ENCODE results near the gene DVL1.
"Not testable (repeated sequence)": the region's sequence is repeated elsewhere in the genome, so short reads cannot be mapped to it uniquely, and the experiment has no call there.

DVL1 gene

GRCh38 chr1:1324084-1324523 lies 25.1 kb downstream of the DVL1 start:
- no peak for DNase-seq

- DNase-seq, result no peak
Observed at GRCh38 chr1:1322952-1323351, 26.3 kb downstream of the DVL1 start.

DNA sequence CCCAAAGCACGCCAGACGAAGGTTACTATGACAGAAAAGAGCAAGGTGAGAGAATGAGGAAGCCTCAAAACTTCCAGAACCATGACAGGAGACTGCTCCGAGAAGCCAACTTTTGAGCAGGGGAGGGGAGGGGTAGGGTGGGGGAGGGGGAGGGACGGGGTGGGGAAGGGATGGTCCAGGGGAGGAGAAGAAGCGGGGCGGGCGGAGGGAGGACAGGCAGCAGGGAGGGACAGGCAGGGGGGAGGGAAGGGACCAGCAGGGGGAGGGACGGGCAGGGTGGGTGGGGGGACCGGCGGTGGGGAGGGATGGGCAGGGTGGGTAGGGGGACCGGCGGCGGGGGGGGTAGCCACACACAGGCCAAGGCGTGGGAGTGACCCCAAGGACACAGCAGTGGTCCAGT lies 26.8 kb downstream of the DVL1 start:
- DNase-seq, result no peak

GRCh38 chr1:1321477-1321876 lies 27.7 kb downstream of the DVL1 start:
- no peak for DNase-seq

DNA sequence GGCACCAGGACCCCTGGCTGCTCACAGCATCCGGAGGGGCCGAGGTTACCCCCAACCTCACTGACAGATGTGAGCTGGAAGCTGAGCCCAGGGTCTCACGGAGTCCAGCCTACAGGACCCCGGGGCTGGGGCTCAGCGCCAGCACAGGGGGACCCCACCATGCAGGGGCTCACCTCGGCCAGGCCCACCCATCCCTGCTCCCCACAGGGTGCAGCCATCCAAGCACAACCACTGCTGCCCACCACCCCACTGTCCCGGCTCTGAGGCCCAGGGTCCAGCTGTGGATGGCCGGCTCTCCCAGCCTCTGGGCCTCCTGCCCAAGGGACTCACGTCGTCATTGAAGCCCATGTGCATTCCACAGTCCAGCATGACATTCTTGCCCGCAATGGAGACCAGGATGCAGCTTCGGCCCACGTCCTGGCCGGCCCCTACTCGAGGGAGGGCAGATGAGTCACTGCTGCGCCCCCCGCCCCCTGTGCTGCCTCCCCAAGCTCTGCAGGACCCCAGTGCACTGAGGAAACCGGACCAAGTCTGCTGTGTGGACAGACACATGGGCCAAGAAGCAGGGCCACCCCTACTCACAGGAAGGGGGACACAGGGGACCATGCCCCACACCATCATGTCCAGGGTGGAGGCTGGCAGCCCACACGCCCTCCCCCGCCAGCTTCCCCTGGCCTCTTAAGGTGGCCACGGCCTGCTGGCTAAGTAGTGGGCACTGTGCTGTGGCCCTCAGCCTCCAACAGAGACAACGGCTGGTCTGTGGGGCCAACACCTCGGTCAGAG lies 28.4 kb downstream of the DVL1 start:
- no peak for DNase-seq

- no peak for DNase-seq
Observed at GRCh38 chr1:1319646-1319941, 29.6 kb downstream of the DVL1 start.

GRCh38 chr1:1318777-1319645 lies 30.2 kb downstream of the DVL1 start:
- DNase-seq, result no peak

- no peak for DNase-seq
Observed at GRCh38 chr1:1318131-1318652, 31.0 kb downstream of the DVL1 start.

DNA sequence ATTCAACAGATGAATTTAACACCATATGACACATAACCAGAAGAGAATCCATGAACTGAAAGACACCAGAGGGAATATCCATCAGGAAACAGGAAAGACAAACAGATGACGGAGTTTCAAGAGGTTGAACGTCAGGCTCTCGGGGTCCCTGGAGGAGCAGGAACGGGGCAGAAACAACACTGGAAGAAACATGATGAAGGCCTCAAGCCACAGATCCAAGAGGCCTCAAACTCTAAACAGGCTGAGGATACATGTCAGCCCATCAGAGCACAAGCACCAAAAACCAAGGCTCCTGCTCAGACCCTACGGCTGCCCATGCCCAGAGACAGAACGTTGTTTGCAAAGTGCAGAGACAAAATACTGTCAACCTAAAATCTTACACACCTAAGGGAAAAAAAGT lies 31.8 kb downstream of the DVL1 start:
- DNase-seq, result no peak

DNA sequence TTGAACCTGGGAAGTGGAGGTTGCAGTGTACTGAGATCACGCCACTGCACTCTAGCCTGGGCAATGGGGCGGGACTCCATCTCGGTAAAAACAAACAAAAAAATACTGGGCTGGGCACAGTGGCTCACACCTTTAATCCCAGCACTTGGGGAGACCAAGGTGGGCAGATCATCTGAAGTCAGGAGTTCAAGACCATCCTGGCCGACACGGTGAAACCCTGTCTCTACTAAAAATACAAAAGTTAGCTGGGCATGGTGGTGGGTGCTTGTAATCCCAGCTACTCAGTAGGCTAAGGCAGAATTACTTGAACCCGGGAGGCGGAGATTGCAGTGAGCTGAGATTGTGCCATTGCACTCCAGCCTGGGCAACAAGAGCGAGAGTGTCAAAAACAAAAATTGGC lies 33.0 kb downstream of the DVL1 start:
- DNase-seq, result not testable (repeated sequence)

DNA sequence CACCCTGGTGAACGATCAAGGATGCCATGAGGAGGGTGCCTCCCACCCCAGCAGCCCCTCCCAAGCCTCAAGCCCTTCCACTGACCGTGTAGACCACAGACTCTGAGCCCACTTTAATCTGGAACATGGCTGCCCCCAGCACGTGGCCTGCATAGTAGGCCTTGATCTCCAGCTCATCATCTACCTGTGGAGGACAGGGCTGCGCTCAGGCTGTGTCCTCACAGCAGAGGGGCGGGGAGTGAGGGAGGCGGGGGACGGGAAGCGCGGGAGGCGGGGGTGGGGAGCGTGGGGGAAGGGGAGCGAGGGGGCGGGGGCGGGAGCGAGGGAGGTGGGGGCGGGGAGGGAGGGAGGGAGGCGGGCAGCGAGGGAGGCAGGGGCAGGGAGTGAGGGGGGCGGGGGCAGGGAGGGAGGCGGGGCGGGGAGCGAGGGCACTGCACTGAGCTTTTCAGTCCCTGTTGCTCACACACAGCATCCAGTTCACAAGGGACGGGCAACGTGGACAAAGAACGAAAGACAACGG lies 33.7 kb downstream of the DVL1 start:
- no peak for DNase-seq

- no peak for DNase-seq
Observed at GRCh38 chr1:1314678-1315335, 34.4 kb downstream of the DVL1 start.

DNA sequence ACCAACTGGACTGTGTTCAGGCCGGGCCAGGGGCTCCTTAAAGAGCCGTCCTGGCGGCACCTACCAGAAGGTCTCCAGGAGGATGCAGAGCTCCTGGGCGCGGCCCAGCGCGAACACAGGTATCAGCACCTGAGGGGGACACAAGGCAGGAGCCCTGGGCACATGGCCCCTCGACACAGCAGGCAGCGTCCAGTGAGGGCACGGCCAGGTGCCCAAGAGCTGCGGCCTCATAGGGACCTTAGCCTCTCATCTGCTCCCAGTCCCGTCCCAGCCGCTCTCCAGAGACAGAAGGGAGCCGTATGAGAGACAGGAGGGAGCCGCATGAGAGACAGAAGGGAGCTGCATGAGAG lies 35.0 kb downstream of the DVL1 start:
- DNase-seq, result no peak

DNA sequence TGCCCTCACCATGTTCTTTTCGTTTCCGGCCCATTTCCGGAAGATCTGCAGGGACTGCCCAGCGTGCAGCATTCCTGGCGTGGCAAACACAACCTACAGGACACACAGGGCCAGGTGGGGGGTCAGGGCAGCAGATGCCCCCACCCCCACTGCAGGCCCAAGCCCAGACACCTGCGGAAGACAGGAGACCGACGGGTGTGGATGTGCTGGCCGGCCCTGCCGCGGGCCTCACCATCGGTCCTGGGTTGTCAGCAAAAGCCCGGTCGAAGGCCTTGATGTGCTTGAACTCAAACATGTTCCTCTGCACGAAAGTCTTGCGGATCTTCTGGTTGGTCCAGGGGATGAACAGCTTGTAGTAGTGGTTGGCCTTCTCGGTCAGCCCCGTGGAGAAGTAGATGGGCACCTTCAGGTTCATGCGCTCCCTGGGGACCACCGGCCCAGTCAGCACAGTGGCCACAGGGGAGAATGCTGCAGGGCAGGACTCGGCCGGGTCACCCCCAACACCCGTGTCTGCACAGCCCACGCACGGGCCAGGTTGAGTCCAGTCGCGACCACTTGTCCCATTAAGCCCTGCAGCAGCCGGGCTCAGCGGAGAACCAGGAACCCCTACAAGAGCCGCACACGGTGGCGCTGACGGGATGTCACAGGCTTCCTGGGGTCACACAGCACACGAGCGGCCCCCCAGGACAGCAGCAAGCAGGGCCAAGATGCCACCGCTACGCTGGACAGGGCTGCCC lies 35.5 kb downstream of the DVL1 start:
- DNase-seq, result no peak

GRCh38 chr1:1312450-1313314 lies 36.5 kb downstream of the DVL1 start:
- DNase-seq, result no peak

DNA sequence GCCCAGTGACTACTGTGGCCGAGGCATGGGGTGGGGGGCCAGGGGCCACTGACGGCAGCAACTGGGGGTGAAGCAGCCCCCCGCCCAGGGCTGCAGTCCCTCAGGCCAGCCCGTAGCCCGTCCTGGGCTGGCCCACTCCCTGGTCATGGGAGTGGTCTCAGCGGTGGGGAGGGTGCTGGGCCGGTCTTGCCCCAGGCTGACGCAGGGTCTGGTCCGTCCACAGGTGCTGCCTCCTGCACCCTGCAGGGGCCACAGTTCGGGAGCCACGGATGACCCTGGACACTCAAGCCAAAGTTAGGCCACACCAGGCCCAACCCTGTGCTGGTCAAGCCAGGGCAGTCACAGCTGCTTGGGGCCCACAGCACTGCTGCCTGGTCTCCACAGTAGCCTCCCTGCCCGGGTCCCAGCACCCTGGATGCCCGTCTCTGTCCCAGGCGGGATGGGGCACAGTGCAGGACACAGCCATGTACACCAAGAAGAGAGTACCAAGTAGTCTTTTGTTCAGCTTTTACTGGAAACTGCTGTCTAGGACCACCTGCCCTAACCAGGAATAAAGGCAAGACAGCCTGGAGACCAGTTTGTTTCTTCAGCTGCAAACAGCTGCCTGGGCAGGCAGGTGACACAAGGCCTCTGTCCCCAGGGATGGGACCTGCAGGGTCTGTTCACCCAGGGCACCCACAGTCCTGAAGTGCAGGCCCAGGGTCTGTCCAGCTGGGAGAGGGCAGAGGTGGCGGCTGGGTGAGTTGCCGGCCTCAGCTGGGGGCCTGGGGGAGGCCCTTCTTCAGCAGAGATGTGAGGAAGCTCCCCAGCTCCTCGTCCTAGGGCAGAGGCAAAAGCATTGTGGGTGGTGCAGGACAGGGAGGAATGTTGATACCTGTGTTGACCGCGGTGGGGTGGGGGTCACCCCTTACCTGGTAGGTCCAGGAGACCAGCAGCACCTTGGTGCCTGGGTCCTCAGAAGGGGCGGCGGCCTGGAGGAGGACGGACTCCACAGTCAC lies 37.8 kb downstream of the DVL1 start:
- no peak for DNase-seq

DNA sequence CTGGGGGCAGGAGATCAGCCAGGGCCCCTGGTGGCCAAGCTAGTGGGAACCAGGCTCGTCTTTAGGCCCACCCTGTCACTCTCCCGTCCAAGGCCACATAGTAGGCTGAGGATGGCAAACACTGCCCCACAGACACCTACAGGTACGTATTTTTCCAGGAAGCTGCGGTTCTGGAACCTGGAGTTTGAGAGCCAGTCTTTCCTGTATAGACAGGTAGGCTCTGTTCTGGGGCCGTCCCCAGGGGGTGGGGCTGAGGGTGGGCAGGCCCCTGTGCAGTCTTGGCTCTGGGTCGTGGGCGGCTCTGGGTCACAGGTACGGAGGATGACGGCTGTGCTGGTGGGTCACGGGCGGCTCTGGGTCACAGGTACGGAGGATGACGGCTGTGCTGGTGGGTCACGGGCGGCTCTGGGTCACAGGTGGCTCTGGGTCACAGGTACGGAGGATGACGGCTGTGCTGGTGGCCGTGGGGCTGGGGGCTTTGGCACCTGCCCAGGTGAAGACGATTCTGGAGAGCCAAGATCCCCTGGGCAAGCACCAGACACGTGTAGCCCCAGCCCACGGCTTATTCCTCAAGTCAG lies 38.7 kb downstream of the DVL1 start:
- DNase-seq, result no peak

- no peak for DNase-seq
Observed at GRCh38 chr1:1310109-1310385, 39.2 kb downstream of the DVL1 start.

GRCh38 chr1:1309251-1310108 lies 39.7 kb downstream of the DVL1 start:
- no peak for DNase-seq

All from stimulated activated CD4-positive, alpha-beta T cell treated with anti-CD3 and anti-CD28 coated beads, Interleukin-4, amount 100 ng/mL, for 24 hours (primary cell).